Adrenal gland (tissue), 5 donors: ENCODE data around the gene TNS1.

Experiments used
- CTCF ChIP-seq, 6 experiments: fragments of 450-650 bp in 4 of 6; fragments of 200-600 bp in 2 of 6; sonication (generic) in 1 of 6; IDR thresholded peaks; 1 replicate in 5 of 6; 2 replicates in 1 of 6; pipeline versions ENCODE4 v1.5.1 to v1.8.0; 2016 to 2021; ENCODE audit warnings: antibody characterized with exemption in 6 of 6, mild to moderate bottlenecking in 2 of 6, moderate library complexity in 1 of 6
- POLR2A ChIP-seq, 2 donors: fragments of 450-650 bp; IDR thresholded peaks; one replicate each; pipeline ENCODE4 v1.6.1; 2017; ENCODE audit warnings: antibody characterized with exemption in 2 of 2, mild to moderate bottlenecking in 2 of 2, moderate library complexity in 1 of 2
- donor health status: DM: no; HTN: no; CAD: no.

DNA sequence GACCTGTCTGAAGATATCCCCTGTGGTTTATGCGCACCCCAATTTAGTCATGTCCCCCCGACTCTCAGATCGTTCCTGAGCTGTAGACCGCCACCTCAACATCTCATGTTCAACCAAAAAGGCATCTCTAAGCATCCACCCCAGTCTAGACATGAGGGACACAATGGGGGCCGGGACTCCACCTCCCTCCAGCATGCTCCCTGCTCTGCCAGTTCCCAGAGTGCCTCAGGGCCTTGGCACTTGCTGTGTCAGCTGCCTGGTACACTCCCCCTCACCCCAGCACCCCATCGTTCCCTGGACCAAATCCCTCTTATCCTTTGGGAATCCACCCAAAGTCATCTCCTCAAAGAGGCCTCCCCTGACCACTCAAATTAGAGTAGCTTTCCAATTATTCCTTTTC, 22.2 kb downstream of the TNS1 start:
- no peak for TF ChIP-seq POLR2A (IDR thresholded peaks at IDR 0.05)
- TF ChIP-seq CTCF (IDR thresholded peaks at IDR 0.05) = no peak
